ENCODE measurements around the gene SARDH. TPM values are rescaled to one million over a fixed set of nuclear protein-coding genes. Genes with fewer than 3 reads are reported as not detected.

The SARDH gene
- total RNA-seq, 1 experiment from 2014 or later, result 5.6 TPM

- Histone ChIP-seq H3K4me1 (ENCODE audit: control insufficient read depth in 1 of 2, insufficient read depth in 2 of 2, low read length in 2 of 2) (no peaks in the 10 kb centered on the region), H3K36me3 (ENCODE audit: control insufficient read depth in 1 of 2, insufficient read depth in 2 of 2, low read length in 2 of 2) (no peaks in the 10 kb centered on the region), H4K20me1 (ENCODE audit: insufficient read depth) (no peaks in the 10 kb centered on the region), H3K27me3 (ENCODE audit: insufficient read depth, low read length) (no peaks in the 10 kb centered on the region), H3K79me2 (ENCODE audit: insufficient read depth, low read length) (no peaks in the 10 kb centered on the region), H3K9me3 (ENCODE audit: control insufficient read depth in 1 of 2, insufficient read depth in 1 of 2, low read depth in 1 of 2, low read length in 2 of 2) (no peaks in the 10 kb centered on the region), H3K9ac (ENCODE audit: low read length) (no peak overlapping the region), H3K9me2 (ENCODE audit: insufficient read depth) (no peaks in the 10 kb centered on the region), H3K27ac (ENCODE audit: low read depth, low read length) (no peak overlapping the region), H3K4me3 (replicated peaks in 1 of 2; ENCODE audit: low read depth in 1 of 2, low read length in 2 of 2) (no peak overlapping the region), H3K4me2 (ENCODE audit: low read length) (no peak overlapping the region), H2AFZ (ENCODE audit: low read depth, low read length, poor library complexity, severe bottlenecking) (no peak overlapping the region)
- DNase-seq (ENCODE audit: low read depth, low spot score) (no peak), ATAC-seq (no peak)
- ChIA-PET RAD21 (ENCODE audit: low non-redundant PET in 1 of 2, low total read pairs in 2 of 2, uncharacterized antibody in 2 of 2, unreplicated experiment in 2 of 2) (no interaction called here), CTCF (interaction anchor here (0.6 kb wide), 1 partner anchor 10 kb away, joined by 4 read pairs; no protein-coding TSS in a partner anchor), POLR2A (no interaction called here)
- no TSS peak for BruUV-seq (replicated peaks)
- intact Hi-C loops (cut with micrococcal nuclease), result no loop called here
- no peak for TF ChIP-seq JUND (IDR thresholded peaks at IDR 0.05)
- TF ChIP-seq EZH2 (IDR thresholded peaks at IDR 0.05), result no peak
- TF ChIP-seq CBX3 (IDR thresholded peaks at IDR 0.05; ENCODE audit: low read depth), result no peak
- TF ChIP-seq EGR1 (IDR thresholded peaks at IDR 0.05; ENCODE audit: low read depth), result no peak
- no peak for TF ChIP-seq POLR2AphosphoS5 (IDR thresholded peaks at IDR 0.05; ENCODE audit: low read depth, low read length)
Observed at GRCh38 chr9:133680250-133680975, 57.7 kb downstream of the SARDH start.

GRCh38 chr9:133679466-133680061 lies 58.6 kb downstream of the SARDH start:
- no peaks in the 10 kb centered on the region for H3K27me3 ChIP-seq (ENCODE audit: insufficient read depth, low read length)
- ATAC-seq (no peak), DNase-seq (ENCODE audit: low read depth, low spot score) (no peak)
- no peaks in the 10 kb centered on the region for H3K9me3 ChIP-seq (ENCODE audit: control insufficient read depth in 1 of 2, insufficient read depth in 1 of 2, low read depth in 1 of 2, low read length in 2 of 2)
- no peaks in the 10 kb centered on the region for H3K79me2 ChIP-seq (ENCODE audit: insufficient read depth, low read length)
- POLR2A ChIA-PET, result no interaction called here
- no TSS peak for BruUV-seq (replicated peaks)
- CTCF ChIA-PET, result interaction anchor here (0.6 kb wide), 1 partner anchor 11 kb away, joined by 4 read pairs; no protein-coding TSS in a partner anchor
- no peaks in the 10 kb centered on the region for H3K9me2 ChIP-seq (ENCODE audit: insufficient read depth)
- H3K4me2 ChIP-seq (ENCODE audit: low read length), result no peak overlapping the region
- no peaks in the 10 kb centered on the region for H3K4me1 ChIP-seq (ENCODE audit: control insufficient read depth in 1 of 2, insufficient read depth in 2 of 2, low read length in 2 of 2)
- no peak overlapping the region for H3K27ac ChIP-seq (ENCODE audit: low read depth, low read length)
- no peak for TF ChIP-seq POLR2A (IDR thresholded peaks at IDR 0.05; ENCODE audit: borderline replicate concordance, extremely low read depth, insufficient read depth, insufficient read length)
- no peak for TF ChIP-seq CTCF (IDR thresholded peaks at IDR 0.05 in 2 of 3, conservative IDR thresholded peaks at IDR 0.05 in 1 of 3; ENCODE audit: borderline replicate concordance in 1 of 3, insufficient read depth in 1 of 3, low read depth in 2 of 3, low read length in 2 of 3)
- no peak for TF ChIP-seq ELF1 (IDR thresholded peaks at IDR 0.05; ENCODE audit: borderline replicate concordance, low read depth)
- no peak for TF ChIP-seq MAX (IDR thresholded peaks at IDR 0.05)
- TF ChIP-seq ZBTB33 (IDR thresholded peaks at IDR 0.05; ENCODE audit: extremely low read depth, insufficient replicate concordance, low read length), result no peak
- intact Hi-C loops (cut with micrococcal nuclease), result no loop called here
- H4K20me1 ChIP-seq (ENCODE audit: insufficient read depth), result no peaks in the 10 kb centered on the region
- H2AFZ ChIP-seq (ENCODE audit: low read depth, low read length, poor library complexity, severe bottlenecking), result no peak overlapping the region
- RAD21 ChIA-PET (ENCODE audit: low non-redundant PET in 1 of 2, low total read pairs in 2 of 2, uncharacterized antibody in 2 of 2, unreplicated experiment in 2 of 2), result no interaction called here
- no peak overlapping the region for H3K9ac ChIP-seq (ENCODE audit: low read length)
- no peaks in the 10 kb centered on the region for H3K36me3 ChIP-seq (ENCODE audit: control insufficient read depth in 1 of 2, insufficient read depth in 2 of 2, low read length in 2 of 2)
- H3K4me3 ChIP-seq (replicated peaks in 1 of 2; ENCODE audit: low read depth in 1 of 2, low read length in 2 of 2), result no peak overlapping the region

Data from HCT116 (cell line).